OCI-LY3 (cell line): ENCODE data around the gene GCA.
A peak's percentile ranks its signal among the peaks of the same experiment; 100 is the strongest.

Experiments used
- H2AFZ ChIP-seq: fragments of 200-600, 300-600 bp; shearing (Covaris generic); 2 replicates; pipeline ENCODE4 v1.6.0; 2014; ENCODE audit warnings: antibody characterized with exemption, low read depth, low read length
- H3K27ac ChIP-seq: fragments of 200-600, 300-600 bp; sonication (generic); 2 replicates; pipeline ENCODE4 v1.5.1; 2014; ENCODE audit warnings: mild to moderate bottlenecking, low read length, moderate library complexity, mixed read lengths
- H3K27me3 ChIP-seq: fragments of 200-600, 300-600 bp; sonication (generic); 2 replicates; pipeline ENCODE4 v1.6.1; 2014; ENCODE audit warnings: low read depth, low read length, mixed read lengths
- H3K36me3 ChIP-seq: fragments of 200-600, 300-600 bp; sonication (generic); replicated peaks from 2 replicates; pipeline ENCODE3; 2014; ENCODE audit warnings: low read depth, low read length, mixed read lengths
- H3K4me1 ChIP-seq: fragments of 300-600, 200-600 bp; sonication (generic); 2 replicates; pipeline ENCODE4 v1.6.1; 2014; ENCODE audit warnings: low read length, mixed read lengths
- H3K4me2 ChIP-seq: fragments of 200-600, 300-600 bp; sonication (generic); 2 replicates; pipeline ENCODE4 v1.6.1; 2014; ENCODE audit warnings: low read length, mixed read lengths
- H3K4me3 ChIP-seq: fragments of 300-600, 200-600 bp; sonication (generic); 2 replicates; pipeline ENCODE4 v1.5.1; 2014; ENCODE audit warnings: antibody characterized with exemption, mild to moderate bottlenecking, low read length, moderate library complexity
- H3K79me2 ChIP-seq: fragments of 300-600, 200-600 bp; shearing (Covaris generic); 2 replicates; pipeline ENCODE4 v1.6.1; 2014; ENCODE audit warnings: mild to moderate bottlenecking, low read length, mixed read lengths
- H3K9ac ChIP-seq: fragments of 300-600, 200-600 bp; shearing (Covaris generic); 2 replicates; pipeline ENCODE4 v1.6.0; 2014; ENCODE audit warnings: mild to moderate bottlenecking, low read length, moderate library complexity
- H3K9me3 ChIP-seq: fragments of 200-600, 300-600 bp; shearing (Covaris generic); 2 replicates; pipeline ENCODE4 v1.6.1; 2014; ENCODE audit warnings: low read length, mixed read lengths; ENCODE audit not compliant: insufficient read depth
- H4K20me1 ChIP-seq: fragments of 200-600, 300-600 bp; sonication (generic); 2 replicates; pipeline ENCODE4 v1.6.1; 2016; ENCODE audit warnings: low read length, mixed read lengths; ENCODE audit not compliant: insufficient read depth
- CTCF ChIP-seq: fragments of 200-600, 300-600 bp; sonication (generic); IDR thresholded peaks from 2 replicates; pipeline ENCODE4 v1.5.1; 2014; ENCODE audit warnings: antibody characterized with exemption, low read length, low read depth
- EZH2phosphoT487 ChIP-seq: fragments of 200-600 bp; shearing (Covaris generic); IDR thresholded peaks from 2 replicates; pipeline ENCODE4 v1.6.1; 2018; ENCODE audit warnings: antibody characterized with exemption, mixed run types, low read depth

GCA gene

GRCh38 chr2:162343824-162344616 lies at the start of gene GCA:
Gene GCA, plus strand, starts transcription at chr2:162344132. Its CDS starts 117 bp downstream, at chr2:162344249.
- H3K9ac ChIP-seq = peak within 1 kb of the TSS; percentile 73
- no peaks in the 10 kb centered on the region for H3K36me3 ChIP-seq
- 0 out of 2 replicates have a peak, but pooled peaks cover 4% of the 10 kb centered on the region for H3K79me2 ChIP-seq
- TF ChIP-seq EZH2phosphoT487 (no peak), CTCF (no peak)
- H3K27me3 ChIP-seq = no peaks in the 10 kb centered on the region
- peak within 1 kb of the TSS; percentile 77 for H3K4me2 ChIP-seq
- peak within 1 kb of the TSS; percentile 84 for H3K4me3 ChIP-seq
- no peaks in the 10 kb centered on the region for H3K9me3 ChIP-seq
- no peaks in the 10 kb centered on the region for H4K20me1 ChIP-seq
- H2AFZ ChIP-seq = peak within 1 kb of the TSS; percentile 96
- peaks cover 10% of the 10 kb centered on the region for H3K4me1 ChIP-seq
- H3K27ac ChIP-seq = peak within 1 kb of the TSS; percentile 35

GRCh38 chr2:162295009-162295408 lies 48.9 kb upstream of the GCA start:
- no peak overlapping the region for H2AFZ ChIP-seq

GRCh38 chr2:162297925-162298552 lies 45.9 kb upstream of the GCA start:
- Histone ChIP-seq H3K4me3 (no peak overlapping the region), H3K79me2 (no peaks in the 10 kb centered on the region), H3K27me3 (no peaks in the 10 kb centered on the region), H3K4me2 (no peak overlapping the region), H3K4me1 (peaks cover 3% of the 10 kb centered on the region; the same call in 1 of the 2 replicates), H2AFZ (no peak overlapping the region), H4K20me1 (0 out of 2 replicates have a peak, but pooled peaks cover 4% of the 10 kb centered on the region), H3K36me3 (peaks cover 27% of the 10 kb centered on the region), H3K9me3 (no peaks in the 10 kb centered on the region), H3K9ac (no peak overlapping the region), H3K27ac (no peak overlapping the region)
- TF ChIP-seq EZH2phosphoT487 (no peak), CTCF (peak; percentile 76)

More at GRCh38 chr2:162295009-162295408, 48.9 kb upstream of the GCA start:
- H3K27ac ChIP-seq = no peak overlapping the region
- no peak for TF ChIP-seq EZH2phosphoT487
- no peak for TF ChIP-seq CTCF
- H3K36me3 ChIP-seq = peaks cover 24% of the 10 kb centered on the region
- H3K4me3 ChIP-seq = no peak overlapping the region
- no peak overlapping the region for H3K9ac ChIP-seq
- no peaks in the 10 kb centered on the region for H3K27me3 ChIP-seq
- H3K79me2 ChIP-seq = no peaks in the 10 kb centered on the region
- H3K9me3 ChIP-seq = no peaks in the 10 kb centered on the region
- no peak overlapping the region for H3K4me2 ChIP-seq
- no peaks in the 10 kb centered on the region for H4K20me1 ChIP-seq
- no peaks in the 10 kb centered on the region for H3K4me1 ChIP-seq

- Histone ChIP-seq H3K9ac (no peak overlapping the region), H3K36me3 (peaks cover 27% of the 10 kb centered on the region), H3K9me3 (no peaks in the 10 kb centered on the region), H3K27ac (no peak overlapping the region), H3K79me2 (no peaks in the 10 kb centered on the region), H2AFZ (no peak overlapping the region), H3K4me3 (no peak overlapping the region), H3K27me3 (no peaks in the 10 kb centered on the region), H3K4me2 (no peak overlapping the region), H3K4me1 (peaks cover 3% of the 10 kb centered on the region; the same call in 1 of the 2 replicates), H4K20me1 (0 out of 2 replicates have a peak, but pooled peaks cover 4% of the 10 kb centered on the region)
- TF ChIP-seq EZH2phosphoT487 = no peak
Observed at GRCh38 chr2:162298669-162299335, 45.1 kb upstream of the GCA start.
